GM21526 (cell line): ENCODE data around the gene ZNF273.
"Not testable (repeated sequence)": the region's sequence is repeated elsewhere in the genome, so short reads cannot be mapped to it uniquely, and the experiment has no call there.

Source experiments
- ATAC-seq: cut with Tn5 transposase; IDR thresholded peaks from one replicate; pipeline ENCODE4 v1.9.1; 2021; ENCODE audit warnings: moderate library complexity; ENCODE audit not compliant: unreplicated experiment, low FRiP score

ZNF273 gene

GRCh38 chr7:64902806-64903721, at the start of gene ZNF273:
Gene ZNF273 (plus strand): TSS chr7:64903273. CDS start chr7:64903318, 45 bp downstream.
- ATAC-seq, result peak; percentile 99

- ATAC-seq, result no peak
Observed at GRCh38 chr7:64853679-64854078, 49.4 kb upstream of the ZNF273 start.

GRCh38 chr7:64854969-64855368, 48.1 kb upstream of the ZNF273 start:
- ATAC-seq, result no peak

GRCh38 chr7:64863021-64863420, 40.1 kb upstream of the ZNF273 start:
- no peak for ATAC-seq

GRCh38 chr7:64863530-64863929, 39.5 kb upstream of the ZNF273 start:
- ATAC-seq, result not testable (repeated sequence)

GRCh38 chr7:64863969-64864368, 39.1 kb upstream of the ZNF273 start:
- ATAC-seq, result no peak

- no peak for ATAC-seq
Observed at GRCh38 chr7:64867863-64868440, 35.1 kb upstream of the ZNF273 start.

GRCh38 chr7:64868499-64868898, 34.6 kb upstream of the ZNF273 start:
- no peak for ATAC-seq

- no peak for ATAC-seq
Observed at GRCh38 chr7:64869121-64869725, 33.9 kb upstream of the ZNF273 start.

- ATAC-seq, result no peak
Observed at GRCh38 chr7:64869912-64870562, 33.0 kb upstream of the ZNF273 start.

- ATAC-seq, result no peak
Observed at GRCh38 chr7:64870656-64871055, 32.4 kb upstream of the ZNF273 start.

GRCh38 chr7:64871761-64872160, 31.3 kb upstream of the ZNF273 start:
- ATAC-seq, result no peak

- ATAC-seq, result no peak
Observed at GRCh38 chr7:64872351-64873154, 30.5 kb upstream of the ZNF273 start.

GRCh38 chr7:64873155-64873500, 29.9 kb upstream of the ZNF273 start:
- ATAC-seq, result no peak

- ATAC-seq, result no peak
Observed at GRCh38 chr7:64873517-64873916, 29.6 kb upstream of the ZNF273 start.

GRCh38 chr7:64874114-64874513, 29.0 kb upstream of the ZNF273 start:
- no peak for ATAC-seq

GRCh38 chr7:64874562-64875250, 28.4 kb upstream of the ZNF273 start:
- no peak for ATAC-seq

- ATAC-seq, result no peak
Observed at GRCh38 chr7:64875258-64875657, 27.8 kb upstream of the ZNF273 start.

- no peak for ATAC-seq
Observed at GRCh38 chr7:64875658-64876406, 27.2 kb upstream of the ZNF273 start.
